ENCODE measurements around the gene TOLLIP. TPM values are rescaled to one million over a fixed set of nuclear protein-coding genes. Genes with fewer than 3 reads are reported as not detected.

TOLLIP gene
- total RNA-seq, 4 donors from 2014 or later: 53.0 to 106 (median 63.6) TPM

GRCh38 chr11:1306186-1307162, 3.0 kb downstream of the TOLLIP start:
- WGBS, 2 donors: 71 to 76% methylated on average over 15 to 24 of the region's 30 CpGs
- Histone ChIP-seq H3K9me3 (peaks cover 0 to 1% (median 0%) of the 10 kb centered on the region in 3 donors), H3K36me3 (peaks cover 0 to 14% (median 0%) of the 10 kb centered on the region in 3 donors), H3K4me1 (peaks cover 61 to 90% (median 74%) of the 10 kb centered on the region in 3 donors), H3K4me3 (peak overlapping the region in 3 of 4 donors; percentile 86 to 99 (median 94)), H3K27ac (peak overlapping the region; percentile 92 to 99 (median 96)), H3K27me3 (no peaks in the 10 kb centered on the region)
- TF ChIP-seq POLR2A (IDR thresholded peaks at IDR 0.05) (no peak), CTCF (IDR thresholded peaks at IDR 0.05) (no peak)
- no peak for DNase-seq
- intact Hi-C loops (cut with DNase I): no loop called here

- Histone ChIP-seq H3K27ac (peak overlapping the region in 2 of 4 donors; percentile 94 to 98), H3K36me3 (peaks cover 0 to 22% (median 0%) of the 10 kb centered on the region in 3 donors), H3K27me3 (no peaks in the 10 kb centered on the region), H3K9me3 (no peaks in the 10 kb centered on the region), H3K4me3 (peak overlapping the region in 1 of 4 donors; percentile 99), H3K4me1 (peaks cover 65 to 94% (median 72%) of the 10 kb centered on the region in 3 donors)
- 76 to 90% methylated on average over 5 to 25 of the region's 27 CpGs for WGBS, 2 donors
- TF ChIP-seq CTCF (IDR thresholded peaks at IDR 0.05): no peak
- intact Hi-C loops (cut with DNase I): no loop called here
- DNase-seq: no peak
These were observed 3.9 kb downstream of the TOLLIP start for GRCh38 chr11:1305501-1306056.

GRCh38 chr11:1305063-1305495, 4.4 kb downstream of the TOLLIP start:
- Histone ChIP-seq H3K9me3 (no peaks in the 10 kb centered on the region), H3K36me3 (peaks cover 0 to 26% (median 0%) of the 10 kb centered on the region in 3 donors), H3K4me3 (no peak overlapping the region), H3K27ac (peak overlapping the region in 3 of 4 donors; percentile 87 to 98 (median 88)), H3K4me1 (peaks cover 62 to 94% (median 67%) of the 10 kb centered on the region in 3 donors), H3K27me3 (no peaks in the 10 kb centered on the region)
- DNase-seq: no peak
- WGBS, 2 donors: 84 to 90% methylated on average over 7 to 13 of the region's 13 CpGs
- intact Hi-C loops (cut with DNase I): no loop called here
- TF ChIP-seq CTCF (IDR thresholded peaks at IDR 0.05) (no peak), POLR2A (IDR thresholded peaks at IDR 0.05) (no peak)

GRCh38 chr11:1304380-1304779, 5.1 kb downstream of the TOLLIP start:
- peaks cover 60 to 97% (median 71%) of the 10 kb centered on the region in 3 donors for H3K4me1 ChIP-seq
- no peak for DNase-seq
- peak overlapping the region; percentile 82 to 98 (median 88) for H3K27ac ChIP-seq
- peak overlapping the region; percentile 2 to 31 (median 18) for H3K4me3 ChIP-seq
- intact Hi-C loops (cut with DNase I): no loop called here
- 40 to 41% methylated on average over 14 of the region's 14 CpGs for WGBS, 2 donors
- peaks cover 0 to 33% (median 0%) of the 10 kb centered on the region in 3 donors for H3K36me3 ChIP-seq
- TF ChIP-seq POLR2A (IDR thresholded peaks at IDR 0.05): no peak
- no peak for TF ChIP-seq CTCF (IDR thresholded peaks at IDR 0.05)
- no peaks in the 10 kb centered on the region for H3K9me3 ChIP-seq
- no peaks in the 10 kb centered on the region for H3K27me3 ChIP-seq

All from esophagus squamous epithelium (tissue), 5 donors.